ENCODE data around the gene CCDC158.

Gene CCDC158

GRCh38 chr4:76301775-76302162, 119.2 kb downstream of the CCDC158 start:
- H3K27ac ChIP-seq, result no peak overlapping the region

DNA sequence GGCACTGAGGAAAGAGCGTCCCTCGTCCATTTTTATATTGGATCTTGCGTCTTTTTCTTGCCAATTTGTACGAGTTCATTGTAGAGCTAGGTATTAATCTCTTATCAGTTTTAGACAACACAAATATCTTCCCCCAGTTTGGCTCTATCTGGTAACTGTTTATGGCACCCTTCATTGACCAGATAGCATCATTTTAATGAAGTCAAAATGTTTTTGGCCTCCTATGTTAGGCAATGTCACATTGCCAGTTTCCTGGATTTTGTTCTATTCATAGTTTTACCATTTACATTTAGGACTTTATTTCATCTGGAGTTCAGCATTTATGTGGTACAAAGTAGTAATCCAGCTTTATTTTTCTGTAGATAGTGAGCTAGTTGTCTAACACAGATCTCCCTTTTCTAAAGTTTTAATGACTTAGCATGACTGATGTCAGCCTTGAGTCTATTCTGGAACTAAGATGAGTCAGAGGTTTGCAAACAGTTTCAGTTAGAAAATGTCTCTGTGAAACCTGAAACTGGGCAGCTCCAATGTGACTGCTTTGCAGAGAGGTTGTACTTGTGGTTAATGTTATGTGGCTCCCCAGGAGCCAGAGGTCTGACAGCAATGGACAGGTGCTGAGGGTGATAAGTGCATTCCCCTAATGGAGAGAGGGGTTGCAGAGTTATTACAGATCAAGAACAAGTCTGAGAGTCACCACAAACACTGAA, 119.7 kb downstream of the CCDC158 start:
- Histone ChIP-seq H3K79me2 (no peaks in the 10 kb centered on the region), H2AFZ (no peak overlapping the region), H3K27me3 (ENCODE audit: control insufficient read depth, insufficient read depth, low read length) (no peaks in the 10 kb centered on the region), H3K27ac (no peak overlapping the region), H3K36me3 (ENCODE audit: control insufficient read depth, insufficient read depth, low read length) (no peaks in the 10 kb centered on the region), H3K4me1 (no peaks in the 10 kb centered on the region), H3K9ac (no peak overlapping the region), H3K9me3 (ENCODE audit: control insufficient read depth, low read length) (no peaks in the 10 kb centered on the region), H3K4me2 (ENCODE audit: low read length) (no peak overlapping the region), H3K4me3 (ENCODE audit: low read depth, low read length) (no peak overlapping the region)
- no peak for TF ChIP-seq CTCF (IDR thresholded peaks at IDR 0.05)

More at GRCh38 chr4:76301775-76302162, 119.2 kb downstream of the CCDC158 start:
- no peak overlapping the region for H3K9ac ChIP-seq
- no peaks in the 10 kb centered on the region for H3K36me3 ChIP-seq (ENCODE audit: control insufficient read depth, insufficient read depth, low read length)
- H3K79me2 ChIP-seq, result no peaks in the 10 kb centered on the region
- no peaks in the 10 kb centered on the region for H3K4me1 ChIP-seq
- H3K9me3 ChIP-seq (ENCODE audit: control insufficient read depth, low read length), result no peaks in the 10 kb centered on the region
- no peak overlapping the region for H2AFZ ChIP-seq
- H3K4me2 ChIP-seq (ENCODE audit: low read length), result no peak overlapping the region
- H3K27me3 ChIP-seq (ENCODE audit: control insufficient read depth, insufficient read depth, low read length), result no peaks in the 10 kb centered on the region
- no peak overlapping the region for H3K4me3 ChIP-seq (ENCODE audit: low read depth, low read length)
- TF ChIP-seq CTCF (IDR thresholded peaks at IDR 0.05), result no peak

- Histone ChIP-seq H3K9ac (no peak overlapping the region), H3K4me3 (ENCODE audit: low read depth, low read length) (no peak overlapping the region), H3K36me3 (ENCODE audit: control insufficient read depth, insufficient read depth, low read length) (no peaks in the 10 kb centered on the region), H3K4me2 (ENCODE audit: low read length) (no peak overlapping the region), H3K79me2 (no peaks in the 10 kb centered on the region), H3K27ac (no peak overlapping the region), H2AFZ (no peak overlapping the region), H3K27me3 (ENCODE audit: control insufficient read depth, insufficient read depth, low read length) (no peaks in the 10 kb centered on the region), H3K4me1 (no peaks in the 10 kb centered on the region), H3K9me3 (ENCODE audit: control insufficient read depth, low read length) (no peaks in the 10 kb centered on the region)
- no peak for TF ChIP-seq CTCF (IDR thresholded peaks at IDR 0.05)
These were observed 120.9 kb downstream of the CCDC158 start for GRCh38 chr4:76300012-76300411.

DNA sequence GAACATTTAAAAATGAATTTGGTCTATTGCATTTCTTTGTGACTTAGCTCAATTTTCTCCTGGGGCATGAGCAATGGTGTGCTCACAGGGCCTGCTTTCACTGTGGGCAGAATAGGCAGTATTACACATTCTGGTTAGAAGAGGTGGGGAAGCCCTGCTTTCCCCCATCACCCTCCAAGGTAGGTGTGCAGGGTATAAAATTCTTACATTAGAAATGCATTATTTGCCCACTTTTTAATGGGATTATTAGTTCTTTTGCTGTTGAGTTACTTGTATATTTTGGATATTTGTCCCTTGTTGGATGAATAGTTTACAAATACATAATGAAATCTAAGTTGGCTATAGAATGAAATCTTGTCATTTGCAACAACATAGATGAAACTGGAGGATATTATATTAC, 122.7 kb downstream of the CCDC158 start:
- no peaks in the 10 kb centered on the region for H3K27me3 ChIP-seq (ENCODE audit: control insufficient read depth, insufficient read depth, low read length)
- no peak overlapping the region for H3K9ac ChIP-seq
- no peak overlapping the region for H3K4me3 ChIP-seq (ENCODE audit: low read depth, low read length)
- no peak overlapping the region for H2AFZ ChIP-seq
- H3K9me3 ChIP-seq (ENCODE audit: control insufficient read depth, low read length), result no peaks in the 10 kb centered on the region
- no peaks in the 10 kb centered on the region for H3K4me1 ChIP-seq
- no peaks in the 10 kb centered on the region for H3K79me2 ChIP-seq
- no peak overlapping the region for H3K27ac ChIP-seq
- TF ChIP-seq CTCF (IDR thresholded peaks at IDR 0.05), result no peak
- H3K4me2 ChIP-seq (ENCODE audit: low read length), result no peak overlapping the region
- H3K36me3 ChIP-seq (ENCODE audit: control insufficient read depth, insufficient read depth, low read length), result no peaks in the 10 kb centered on the region

- no peak for TF ChIP-seq CTCF (IDR thresholded peaks at IDR 0.05)
- Histone ChIP-seq H3K79me2 (no peaks in the 10 kb centered on the region), H3K27me3 (ENCODE audit: control insufficient read depth, insufficient read depth, low read length) (no peaks in the 10 kb centered on the region), H2AFZ (no peak overlapping the region), H3K36me3 (ENCODE audit: control insufficient read depth, insufficient read depth, low read length) (no peaks in the 10 kb centered on the region), H3K27ac (no peak overlapping the region), H3K4me3 (ENCODE audit: low read depth, low read length) (no peak overlapping the region), H3K9me3 (ENCODE audit: control insufficient read depth, low read length) (no peaks in the 10 kb centered on the region), H3K4me1 (no peaks in the 10 kb centered on the region), H3K4me2 (ENCODE audit: low read length) (no peak overlapping the region), H3K9ac (no peak overlapping the region)
These were observed 124.6 kb downstream of the CCDC158 start for GRCh38 chr4:76296286-76296820.

Data from parathyroid adenoma (tissue), 2 donors.